Measurements from ENCODE around the gene A1BG.

DNA sequence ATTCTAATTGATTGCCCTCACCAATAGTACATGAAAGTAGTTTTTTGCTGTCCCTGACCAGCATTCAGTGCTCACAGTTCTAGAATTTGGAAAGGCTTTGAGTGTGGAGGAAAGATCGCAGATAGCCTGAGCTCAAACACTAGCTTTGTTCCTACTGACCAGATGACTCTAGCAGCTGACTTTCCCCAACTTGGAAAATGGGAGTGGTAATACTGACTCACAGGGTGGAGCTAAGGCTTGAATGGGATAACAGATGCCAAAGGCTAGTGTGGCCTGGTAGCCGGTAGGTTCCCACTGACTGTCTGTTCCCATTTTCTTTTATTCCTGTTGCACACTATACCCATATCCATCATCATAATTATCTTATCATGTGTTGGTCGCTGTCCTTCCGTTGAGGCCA lies 22.8 kb downstream of the A1BG start:
- TF ChIP-seq, protein P1, sequence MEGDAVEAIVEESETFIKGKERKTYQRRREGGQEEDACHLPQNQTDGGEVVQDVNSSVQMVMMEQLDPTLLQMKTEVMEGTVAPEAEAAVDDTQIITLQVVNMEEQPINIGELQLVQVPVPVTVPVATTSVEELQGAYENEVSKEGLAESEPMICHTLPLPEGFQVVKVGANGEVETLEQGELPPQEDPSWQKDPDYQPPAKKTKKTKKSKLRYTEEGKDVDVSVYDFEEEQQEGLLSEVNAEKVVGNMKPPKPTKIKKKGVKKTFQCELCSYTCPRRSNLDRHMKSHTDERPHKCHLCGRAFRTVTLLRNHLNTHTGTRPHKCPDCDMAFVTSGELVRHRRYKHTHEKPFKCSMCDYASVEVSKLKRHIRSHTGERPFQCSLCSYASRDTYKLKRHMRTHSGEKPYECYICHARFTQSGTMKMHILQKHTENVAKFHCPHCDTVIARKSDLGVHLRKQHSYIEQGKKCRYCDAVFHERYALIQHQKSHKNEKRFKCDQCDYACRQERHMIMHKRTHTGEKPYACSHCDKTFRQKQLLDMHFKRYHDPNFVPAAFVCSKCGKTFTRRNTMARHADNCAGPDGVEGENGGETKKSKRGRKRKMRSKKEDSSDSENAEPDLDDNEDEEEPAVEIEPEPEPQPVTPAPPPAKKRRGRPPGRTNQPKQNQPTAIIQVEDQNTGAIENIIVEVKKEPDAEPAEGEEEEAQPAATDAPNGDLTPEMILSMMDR (conservative IDR thresholded peaks at IDR 0.05; ENCODE audit: low read length), result no peak
- no peak for TF ChIP-seq EZH2phosphoT487 (IDR thresholded peaks at IDR 0.05; ENCODE audit: borderline replicate concordance, low read depth, low read length)

Data from OCI-LY7 (cell line).